T-helper 1 cell treated with Interleukin-12 subunit alpha and Interleukin-12 subunit beta and Interleukin-4 antibody, amounts not matched to agents 30 μg/mL and 1 μg/mL, for 36 hours (primary cell): ENCODE results near the gene ZNF14.
"Not testable (repeated sequence)": the region's sequence is repeated elsewhere in the genome, so short reads cannot be mapped to it uniquely, and the experiment has no call there.

Experiments used
- H3K27ac Mint-ChIP-seq: one replicate; pipeline ENCODE4 v1.8.0; 2021; ENCODE audit warnings: mild to moderate bottlenecking, mixed read lengths
- H3K27me3 Mint-ChIP-seq: one replicate; pipeline ENCODE4 v1.8.0; 2021; ENCODE audit warnings: low read depth, mixed read lengths
- H3K36me3 Mint-ChIP-seq: one replicate; pipeline ENCODE4 v1.8.0; 2021; ENCODE audit warnings: low read depth, mixed read lengths
- H3K4me1 Mint-ChIP-seq: one replicate; pipeline ENCODE4 v1.8.0; 2021; ENCODE audit warnings: low read depth, mixed read lengths
- H3K4me3 Mint-ChIP-seq: one replicate; pipeline ENCODE4 v1.8.0; 2021; ENCODE audit warnings: mild to moderate bottlenecking, moderate library complexity, mixed read lengths
- H3K9me3 Mint-ChIP-seq: one replicate; pipeline ENCODE4 v1.8.0; 2021; ENCODE audit warnings: mixed read lengths

ZNF14 gene

GRCh38 chr19:19686119-19686518 lies 46.8 kb downstream of the ZNF14 start:
- Mint-ChIP-seq H3K9me3 (peaks cover 43% of the 10 kb centered on the region), H3K36me3 (peaks cover 45% of the 10 kb centered on the region)
- not testable (repeated sequence) for H3K27ac Mint-ChIP-seq, H3K4me3 Mint-ChIP-seq, H3K4me1 Mint-ChIP-seq, H3K27me3 Mint-ChIP-seq

- H3K9me3 Mint-ChIP-seq = peaks cover 73% of the 10 kb centered on the region
- H3K4me3 Mint-ChIP-seq = no peak overlapping the region
- H3K4me1 Mint-ChIP-seq = peaks cover 3% of the 10 kb centered on the region
- H3K36me3 Mint-ChIP-seq = peaks cover 87% of the 10 kb centered on the region
- no peak overlapping the region for H3K27ac Mint-ChIP-seq
- no peaks in the 10 kb centered on the region for H3K27me3 Mint-ChIP-seq
These were observed 53.5 kb downstream of the ZNF14 start for GRCh38 chr19:19679176-19680073.

GRCh38 chr19:19677579-19677978 lies 55.3 kb downstream of the ZNF14 start:
- no peak overlapping the region for H3K27ac Mint-ChIP-seq
- H3K4me3 Mint-ChIP-seq = no peak overlapping the region
- no peaks in the 10 kb centered on the region for H3K27me3 Mint-ChIP-seq
- H3K9me3 Mint-ChIP-seq = peaks cover 64% of the 10 kb centered on the region
- H3K36me3 Mint-ChIP-seq = peaks cover 84% of the 10 kb centered on the region
- H3K4me1 Mint-ChIP-seq = peaks cover 3% of the 10 kb centered on the region

- peak overlapping the region; percentile 10 for H3K4me3 Mint-ChIP-seq
- peaks cover 11% of the 10 kb centered on the region for H3K4me1 Mint-ChIP-seq
- peaks cover 65% of the 10 kb centered on the region for H3K9me3 Mint-ChIP-seq
- H3K36me3 Mint-ChIP-seq = peaks cover 87% of the 10 kb centered on the region
- H3K27ac Mint-ChIP-seq = peak overlapping the region; percentile 26
- no peaks in the 10 kb centered on the region for H3K27me3 Mint-ChIP-seq
These were observed 58.6 kb downstream of the ZNF14 start for GRCh38 chr19:19674315-19674714.

- Mint-ChIP-seq H3K36me3 (peaks cover 79% of the 10 kb centered on the region), H3K9me3 (peaks cover 57% of the 10 kb centered on the region), H3K4me1 (peaks cover 15% of the 10 kb centered on the region), H3K27me3 (no peaks in the 10 kb centered on the region), H3K27ac (no peak overlapping the region), H3K4me3 (no peak overlapping the region)
These were observed 60.1 kb downstream of the ZNF14 start for GRCh38 chr19:19672816-19673215.

- Mint-ChIP-seq H3K4me3 (peak overlapping the region; percentile 81), H3K27ac (peak overlapping the region; percentile 85), H3K27me3 (no peaks in the 10 kb centered on the region), H3K4me1 (peaks cover 12% of the 10 kb centered on the region), H3K36me3 (peaks cover 55% of the 10 kb centered on the region), H3K9me3 (peaks cover 35% of the 10 kb centered on the region)
These were observed 62.8 kb downstream of the ZNF14 start for GRCh38 chr19:19670070-19670551.

GRCh38 chr19:19668230-19669012 lies 64.5 kb downstream of the ZNF14 start, which contains the start of gene ZNF101:
TSS of gene ZNF101 (plus strand) at chr19:19668839. CDS start at chr19:19668964, 125 bp downstream.
- peak within 1 kb of the TSS; percentile 96 for H3K27ac Mint-ChIP-seq
- H3K27me3 Mint-ChIP-seq = no peaks in the 10 kb centered on the region
- H3K36me3 Mint-ChIP-seq = peaks cover 49% of the 10 kb centered on the region
- peaks cover 13% of the 10 kb centered on the region for H3K4me1 Mint-ChIP-seq
- H3K9me3 Mint-ChIP-seq = peaks cover 28% of the 10 kb centered on the region
- H3K4me3 Mint-ChIP-seq = peak within 1 kb of the TSS; percentile 81

GRCh38 chr19:19665420-19665948 lies 67.4 kb downstream of the ZNF14 start:
- H3K9me3 Mint-ChIP-seq, H3K27me3 Mint-ChIP-seq: not testable (repeated sequence)
- Mint-ChIP-seq H3K36me3 (peaks cover 39% of the 10 kb centered on the region), H3K27ac (peak overlapping the region; percentile 9), H3K4me3 (peak overlapping the region; percentile 17), H3K4me1 (peaks cover 29% of the 10 kb centered on the region)

- Mint-ChIP-seq H3K36me3 (peaks cover 30% of the 10 kb centered on the region), H3K4me1 (peaks cover 24% of the 10 kb centered on the region)
These were observed 69.4 kb downstream of the ZNF14 start, which contains the start of gene ATP13A1 for GRCh38 chr19:19663256-19664120. TSS of gene ATP13A1 (minus strand) at chr19:19663676. CDS start at chr19:19663666, 10 bp downstream.

GRCh38 chr19:19662871-19663255 lies 70.0 kb downstream of the ZNF14 start:
- H3K27me3 Mint-ChIP-seq = no peaks in the 10 kb centered on the region
- H3K27ac Mint-ChIP-seq = peak overlapping the region; percentile 90

More at GRCh38 chr19:19663256-19664120, 69.4 kb downstream of the ZNF14 start, which contains the start of gene ATP13A1:
- peak within 1 kb of the TSS; percentile 97 for H3K27ac Mint-ChIP-seq
- H3K9me3 Mint-ChIP-seq = peaks cover 4% of the 10 kb centered on the region
- H3K4me3 Mint-ChIP-seq = peak within 1 kb of the TSS; percentile 92
- H3K27me3 Mint-ChIP-seq = no peaks in the 10 kb centered on the region

GRCh38 chr19:19662344-19662743 lies 70.6 kb downstream of the ZNF14 start:
- H3K4me1 Mint-ChIP-seq = peaks cover 20% of the 10 kb centered on the region
- no peaks in the 10 kb centered on the region for H3K27me3 Mint-ChIP-seq
- H3K4me3 Mint-ChIP-seq = peak overlapping the region; percentile 87
- no peaks in the 10 kb centered on the region for H3K9me3 Mint-ChIP-seq
- peaks cover 35% of the 10 kb centered on the region for H3K36me3 Mint-ChIP-seq
- H3K27ac Mint-ChIP-seq = peak overlapping the region; percentile 90

More at GRCh38 chr19:19662871-19663255, 70.0 kb downstream of the ZNF14 start:
- H3K4me3 Mint-ChIP-seq = peak overlapping the region; percentile 87
- peaks cover 20% of the 10 kb centered on the region for H3K4me1 Mint-ChIP-seq
- H3K9me3 Mint-ChIP-seq = no peaks in the 10 kb centered on the region
- peaks cover 31% of the 10 kb centered on the region for H3K36me3 Mint-ChIP-seq

GRCh38 chr19:19661675-19662251 lies 71.1 kb downstream of the ZNF14 start:
- Mint-ChIP-seq H3K4me3 (peak overlapping the region; percentile 87), H3K27me3 (no peaks in the 10 kb centered on the region), H3K27ac (peak overlapping the region; percentile 90), H3K9me3 (no peaks in the 10 kb centered on the region), H3K4me1 (peaks cover 20% of the 10 kb centered on the region), H3K36me3 (peaks cover 38% of the 10 kb centered on the region)

GRCh38 chr19:19661141-19661674 lies 71.7 kb downstream of the ZNF14 start:
- peak overlapping the region; percentile 87 for H3K4me3 Mint-ChIP-seq
- peaks cover 20% of the 10 kb centered on the region for H3K4me1 Mint-ChIP-seq

More at GRCh38 chr19:19661141-19661674, 71.7 kb downstream of the ZNF14 start:
- Mint-ChIP-seq H3K27me3 (no peaks in the 10 kb centered on the region), H3K9me3 (no peaks in the 10 kb centered on the region), H3K36me3 (peaks cover 37% of the 10 kb centered on the region), H3K27ac (peak overlapping the region; percentile 90)
